ACC112 (cell line): ENCODE results near the gene ALDH1A1.

Experiments
- H2AFZ ChIP-seq: fragments of 200-600 bp; sonication (generic); one replicate; pipeline ENCODE4 v1.6.0; 2017; ENCODE audit warnings: antibody characterized with exemption, low read length; ENCODE audit not compliant: unreplicated experiment
- H3K27ac ChIP-seq: fragments of 200-600 bp; sonication (generic); 2 replicates; pipeline ENCODE4 v1.5.1; 2014; ENCODE audit warnings: low read depth, mild to moderate bottlenecking, antibody characterized with exemption, low read length, moderate library complexity
- H3K27me3 ChIP-seq: fragments of 200-600 bp; sonication (generic); 2 replicates; pipeline ENCODE4 v1.6.1; 2014; ENCODE audit warnings: mild to moderate bottlenecking, antibody characterized with exemption, low read length, moderate library complexity, mixed read lengths; ENCODE audit not compliant: insufficient read depth
- H3K36me3 ChIP-seq: fragments of 200-600 bp; sonication (generic); 2 replicates; pipeline ENCODE4 v1.6.1; 2016; ENCODE audit warnings: mild to moderate bottlenecking, antibody characterized with exemption, low read length, moderate library complexity, mixed read lengths; ENCODE audit not compliant: insufficient read depth
- H3K4me1 ChIP-seq: fragments of 200-600 bp; sonication (generic); one replicate; pipeline ENCODE4 v1.6.1; 2016; ENCODE audit warnings: low read length, mixed read lengths; ENCODE audit not compliant: insufficient read depth, unreplicated experiment, control insufficient read depth
- H3K4me3 ChIP-seq: fragments of 200-600 bp; sonication (generic); 2 replicates; pipeline ENCODE4 v1.5.1; 2014; ENCODE audit warnings: mild to moderate bottlenecking, low read depth, low read length
- H3K79me2 ChIP-seq: fragments of 200-600 bp; sonication (generic); one replicate; pipeline ENCODE4 v1.6.0; 2016; ENCODE audit warnings: low read length; ENCODE audit not compliant: control insufficient read depth, unreplicated experiment, insufficient read depth

Gene ALDH1A1

GRCh38 chr9:72985746-72986145, 32.9 kb upstream of the ALDH1A1 start:
- no peak overlapping the region for H2AFZ ChIP-seq
- no peaks in the 10 kb centered on the region for H3K36me3 ChIP-seq
- no peak overlapping the region for H3K27ac ChIP-seq
- H3K4me1 ChIP-seq: peaks cover 6% of the 10 kb centered on the region
- no peaks in the 10 kb centered on the region for H3K27me3 ChIP-seq
- no peaks in the 10 kb centered on the region for H3K79me2 ChIP-seq
- H3K4me3 ChIP-seq: no peak overlapping the region

- Histone ChIP-seq H3K79me2 (no peaks in the 10 kb centered on the region), H3K4me1 (peaks cover 6% of the 10 kb centered on the region), H3K27me3 (no peaks in the 10 kb centered on the region), H3K4me3 (no peak overlapping the region), H3K27ac (no peak overlapping the region), H2AFZ (no peak overlapping the region), H3K36me3 (no peaks in the 10 kb centered on the region)
Measured at GRCh38 chr9:72984991-72985390, 32.1 kb upstream of the ALDH1A1 start.

- Histone ChIP-seq H3K27ac (no peak overlapping the region), H3K4me3 (no peak overlapping the region), H3K36me3 (no peaks in the 10 kb centered on the region), H3K27me3 (no peaks in the 10 kb centered on the region), H3K79me2 (no peaks in the 10 kb centered on the region), H3K4me1 (peaks cover 8% of the 10 kb centered on the region), H2AFZ (no peak overlapping the region)
Measured at GRCh38 chr9:72984226-72984947, 31.5 kb upstream of the ALDH1A1 start.

- H3K36me3 ChIP-seq: no peaks in the 10 kb centered on the region
- no peaks in the 10 kb centered on the region for H3K79me2 ChIP-seq
- no peak overlapping the region for H2AFZ ChIP-seq
- H3K27ac ChIP-seq: no peak overlapping the region
- H3K4me1 ChIP-seq: peaks cover 15% of the 10 kb centered on the region
- H3K27me3 ChIP-seq: no peaks in the 10 kb centered on the region
- H3K4me3 ChIP-seq: no peak overlapping the region
Measured at GRCh38 chr9:72983512-72984225, 30.8 kb upstream of the ALDH1A1 start.

- H3K27ac ChIP-seq: no peak overlapping the region
- no peaks in the 10 kb centered on the region for H3K36me3 ChIP-seq
- no peak overlapping the region for H3K4me3 ChIP-seq
Measured at GRCh38 chr9:72983056-72983455, 30.2 kb upstream of the ALDH1A1 start.

GRCh38 chr9:72982146-72982799, 29.4 kb upstream of the ALDH1A1 start:
- H3K27ac ChIP-seq: no peak overlapping the region

More at GRCh38 chr9:72983056-72983455, 30.2 kb upstream of the ALDH1A1 start:
- Histone ChIP-seq H2AFZ (no peak overlapping the region), H3K27me3 (no peaks in the 10 kb centered on the region), H3K79me2 (no peaks in the 10 kb centered on the region), H3K4me1 (peaks cover 19% of the 10 kb centered on the region)

GRCh38 chr9:72981433-72981832, 28.6 kb upstream of the ALDH1A1 start:
- Histone ChIP-seq H3K4me3 (no peak overlapping the region), H3K36me3 (no peaks in the 10 kb centered on the region), H2AFZ (no peak overlapping the region), H3K79me2 (no peaks in the 10 kb centered on the region), H3K27me3 (no peaks in the 10 kb centered on the region), H3K4me1 (peaks cover 25% of the 10 kb centered on the region), H3K27ac (no peak overlapping the region)

More at GRCh38 chr9:72982146-72982799, 29.4 kb upstream of the ALDH1A1 start:
- Histone ChIP-seq H3K27me3 (no peaks in the 10 kb centered on the region), H3K36me3 (no peaks in the 10 kb centered on the region), H3K79me2 (no peaks in the 10 kb centered on the region), H3K4me1 (peaks cover 25% of the 10 kb centered on the region), H2AFZ (no peak overlapping the region), H3K4me3 (no peak overlapping the region)

- Histone ChIP-seq H2AFZ (no peak overlapping the region), H3K4me3 (no peak overlapping the region), H3K27me3 (no peaks in the 10 kb centered on the region), H3K4me1 (peaks cover 25% of the 10 kb centered on the region), H3K79me2 (no peaks in the 10 kb centered on the region), H3K27ac (no peak overlapping the region), H3K36me3 (no peaks in the 10 kb centered on the region)
Measured at GRCh38 chr9:72980600-72981265, 27.9 kb upstream of the ALDH1A1 start.

GRCh38 chr9:72980183-72980582, 27.3 kb upstream of the ALDH1A1 start:
- no peak overlapping the region for H3K4me3 ChIP-seq
- no peak overlapping the region for H2AFZ ChIP-seq
- no peak overlapping the region for H3K27ac ChIP-seq
- H3K79me2 ChIP-seq: no peaks in the 10 kb centered on the region
- H3K4me1 ChIP-seq: peaks cover 25% of the 10 kb centered on the region
- no peaks in the 10 kb centered on the region for H3K27me3 ChIP-seq
- H3K36me3 ChIP-seq: no peaks in the 10 kb centered on the region

- Histone ChIP-seq H3K36me3 (no peaks in the 10 kb centered on the region), H3K4me3 (no peak overlapping the region), H3K27ac (peak overlapping the region; percentile 12), H2AFZ (no peak overlapping the region), H3K79me2 (no peaks in the 10 kb centered on the region), H3K27me3 (no peaks in the 10 kb centered on the region), H3K4me1 (peaks cover 25% of the 10 kb centered on the region)
Measured at GRCh38 chr9:72979405-72980100, 26.7 kb upstream of the ALDH1A1 start.
